ENCODE measurements around the gene DOC2A. TPM values are rescaled to one million over a fixed set of nuclear protein-coding genes. Genes with fewer than 3 reads are reported as not detected.

The DOC2A gene
- total and polyA plus RNA-seq, 11 donors, result 0.09 to 1.4 (median 0.88) TPM; not detected in 4

DNA sequence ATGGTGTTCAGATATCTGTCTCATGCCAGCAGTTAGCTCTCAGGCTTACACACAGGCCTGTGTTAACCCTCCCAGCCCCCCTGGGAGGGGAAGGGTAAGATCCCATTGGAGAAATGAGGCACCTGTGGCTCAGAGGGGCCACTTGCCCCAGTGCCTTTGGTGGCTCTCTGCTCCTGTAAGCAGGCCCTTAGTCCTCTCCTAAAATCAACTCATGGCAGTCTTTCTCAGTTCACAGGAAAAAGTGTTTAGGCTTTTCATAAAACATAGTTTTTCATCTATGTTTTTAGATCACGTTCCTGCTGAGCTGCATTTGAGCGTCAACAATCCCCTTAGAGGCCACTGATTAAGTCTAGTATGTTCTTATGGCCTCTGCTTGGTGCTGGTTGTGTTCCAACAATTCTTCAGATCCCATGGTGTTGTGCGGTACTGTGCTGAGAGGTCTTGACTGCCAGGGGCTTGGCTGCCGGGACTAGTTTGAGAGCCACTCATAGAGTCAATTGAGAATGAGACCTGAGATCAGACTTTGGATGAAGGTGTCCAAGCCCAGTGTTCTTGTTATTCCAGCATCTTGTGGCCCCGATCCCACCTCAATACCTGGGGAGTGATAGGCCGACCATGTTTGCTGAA lies 26.6 kb downstream of the DOC2A start:
- H3K27me3 ChIP-seq, result no peaks in the 10 kb centered on the region
- H3K36me3 ChIP-seq, result peaks cover 6 to 100% (median 100%) of the 10 kb centered on the region in 9 donors
- TF ChIP-seq, protein P1, sequence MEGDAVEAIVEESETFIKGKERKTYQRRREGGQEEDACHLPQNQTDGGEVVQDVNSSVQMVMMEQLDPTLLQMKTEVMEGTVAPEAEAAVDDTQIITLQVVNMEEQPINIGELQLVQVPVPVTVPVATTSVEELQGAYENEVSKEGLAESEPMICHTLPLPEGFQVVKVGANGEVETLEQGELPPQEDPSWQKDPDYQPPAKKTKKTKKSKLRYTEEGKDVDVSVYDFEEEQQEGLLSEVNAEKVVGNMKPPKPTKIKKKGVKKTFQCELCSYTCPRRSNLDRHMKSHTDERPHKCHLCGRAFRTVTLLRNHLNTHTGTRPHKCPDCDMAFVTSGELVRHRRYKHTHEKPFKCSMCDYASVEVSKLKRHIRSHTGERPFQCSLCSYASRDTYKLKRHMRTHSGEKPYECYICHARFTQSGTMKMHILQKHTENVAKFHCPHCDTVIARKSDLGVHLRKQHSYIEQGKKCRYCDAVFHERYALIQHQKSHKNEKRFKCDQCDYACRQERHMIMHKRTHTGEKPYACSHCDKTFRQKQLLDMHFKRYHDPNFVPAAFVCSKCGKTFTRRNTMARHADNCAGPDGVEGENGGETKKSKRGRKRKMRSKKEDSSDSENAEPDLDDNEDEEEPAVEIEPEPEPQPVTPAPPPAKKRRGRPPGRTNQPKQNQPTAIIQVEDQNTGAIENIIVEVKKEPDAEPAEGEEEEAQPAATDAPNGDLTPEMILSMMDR (IDR thresholded peaks at IDR 0.05), result no peak
- no peak for TF ChIP-seq POLR2A (IDR thresholded peaks at IDR 0.05)
- peaks cover 0 to 8% (median 0%) of the 10 kb centered on the region in 12 donors for H3K4me1 ChIP-seq
- no peak overlapping the region for H3K27ac ChIP-seq
- peak in 2 of 5 donors; percentile 11 to 13 for DNase-seq
- intact Hi-C loops (cut with DNase I), result no loop called here
- H3K4me3 ChIP-seq, result no peak overlapping the region
- no peaks in the 10 kb centered on the region for H3K9me3 ChIP-seq
- 76 to 87% (median 79%) methylated on average over 4 to 6 of the region's 6 CpGs for WGBS, 4 donors
- no peak for ATAC-seq

DNA sequence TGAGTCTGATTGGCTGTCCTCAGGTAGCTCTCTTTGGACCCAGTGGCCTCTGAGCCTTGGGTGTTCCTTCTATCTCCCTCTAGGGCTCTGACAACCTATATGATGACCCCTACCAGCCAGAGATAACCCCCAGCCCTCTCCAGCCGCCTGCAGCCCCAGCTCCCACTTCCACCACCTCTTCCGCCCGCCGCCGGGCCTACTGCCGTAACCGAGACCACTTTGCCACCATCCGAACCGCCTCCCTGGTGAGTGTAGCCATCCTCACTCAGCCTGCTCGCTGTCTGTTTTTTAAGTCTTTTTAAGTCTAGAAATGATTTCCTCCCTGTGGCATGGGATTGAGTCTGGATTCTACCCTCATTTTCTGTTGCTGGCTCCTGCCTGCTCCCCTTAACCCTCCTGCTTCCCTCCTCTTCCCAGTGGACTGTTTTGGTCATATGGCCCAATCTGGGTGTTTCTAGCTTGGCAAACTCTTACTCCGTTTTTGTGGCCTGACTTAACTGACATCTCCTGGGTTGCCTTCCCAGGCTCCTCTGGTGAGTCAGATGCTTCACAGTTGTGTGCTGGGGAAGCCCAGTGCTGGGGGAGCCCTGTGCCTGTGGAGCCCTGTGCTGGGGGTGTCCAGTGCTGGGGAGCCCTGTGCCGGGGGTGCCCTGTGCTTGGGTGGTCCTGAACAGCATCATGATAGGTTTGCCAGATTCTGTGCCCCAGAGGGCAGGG lies 27.2 kb downstream of the DOC2A start:
- no peaks in the 10 kb centered on the region for H3K9me3 ChIP-seq
- no peaks in the 10 kb centered on the region for H3K27me3 ChIP-seq
- TF ChIP-seq, protein P1 (IDR thresholded peaks at IDR 0.05), result no peak
- no peak for TF ChIP-seq POLR2A (IDR thresholded peaks at IDR 0.05)
- H3K27ac ChIP-seq, result no peak overlapping the region
- H3K36me3 ChIP-seq, result peaks cover 6 to 100% (median 100%) of the 10 kb centered on the region in 9 donors
- ATAC-seq, result no peak
- 78 to 94% (median 87%) methylated on average over 11 to 12 of the region's 12 CpGs for WGBS, 4 donors
- no peak overlapping the region for H3K4me3 ChIP-seq
- intact Hi-C loops (cut with DNase I), result no loop called here
- peaks cover 0 to 14% (median under 1%) of the 10 kb centered on the region in 12 donors for H3K4me1 ChIP-seq
- DNase-seq, result no peak

DNA sequence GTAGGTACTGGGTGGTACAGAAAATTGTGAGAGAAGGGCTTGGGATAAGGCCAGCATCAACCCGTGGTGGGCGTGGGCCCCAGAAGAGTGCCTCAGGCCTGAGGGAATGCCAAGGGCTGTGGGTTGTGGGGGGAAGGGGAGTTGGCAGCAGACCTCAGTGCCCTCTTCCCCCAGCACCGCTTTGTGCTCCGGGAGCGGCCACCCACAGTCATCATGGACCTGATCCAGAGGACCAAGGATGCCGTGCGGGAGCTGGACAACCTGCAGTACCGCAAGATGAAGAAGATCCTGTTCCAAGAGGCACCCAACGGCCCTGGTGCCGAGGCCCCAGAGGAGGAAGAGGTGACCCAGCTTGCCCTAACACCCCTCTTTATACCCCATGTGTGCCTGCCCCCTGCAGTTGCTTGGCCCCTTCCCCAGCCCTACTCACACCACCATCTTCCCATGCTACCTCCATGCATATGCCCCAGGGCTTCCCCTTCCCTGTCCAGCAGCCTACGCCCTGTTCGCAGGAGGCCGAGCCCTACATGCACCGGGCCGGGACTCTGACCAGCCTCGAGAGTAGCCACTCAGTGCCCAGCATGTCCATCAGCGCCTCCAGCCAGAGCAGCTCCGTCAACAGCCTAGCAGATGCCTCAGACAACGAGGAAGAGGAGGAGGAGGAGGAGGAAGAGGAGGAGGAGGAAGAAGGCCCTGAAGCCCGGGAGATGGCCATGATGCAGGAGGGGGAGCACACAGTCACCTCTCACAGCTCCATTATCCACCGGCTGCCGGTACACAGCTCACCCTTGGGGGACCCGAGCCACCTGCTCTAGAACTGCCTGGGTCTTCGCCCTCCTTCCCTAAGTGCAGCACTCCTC lies 28.0 kb downstream of the DOC2A start:
- WGBS, 4 donors, result 84 to 89% (median 86%) methylated on average over 24 of the region's 24 CpGs
- no peak overlapping the region for H3K27ac ChIP-seq
- H3K9me3 ChIP-seq, result no peaks in the 10 kb centered on the region
- peaks cover 0 to 21% (median 8%) of the 10 kb centered on the region in 12 donors for H3K4me1 ChIP-seq
- no peak overlapping the region for H3K4me3 ChIP-seq
- intact Hi-C loops (cut with DNase I), result no loop called here
- DNase-seq (no peak), ATAC-seq (no peak)
- TF ChIP-seq POLR2A (IDR thresholded peaks at IDR 0.05), result no peak
- TF ChIP-seq, protein P1 (IDR thresholded peaks at IDR 0.05), result no peak
- peaks cover 6 to 100% (median 100%) of the 10 kb centered on the region in 9 donors for H3K36me3 ChIP-seq
- no peaks in the 10 kb centered on the region for H3K27me3 ChIP-seq
